K562 (cell line): Measurements from ENCODE around the gene USP11. TPM values are rescaled to one million over a fixed set of nuclear protein-coding genes. Genes with fewer than 3 reads are reported as not detected.

ENCODE experiments used
- DPF2 ChIP-seq: fragments of 450-650 bp; IDR thresholded peaks from 2 replicates; pipeline ENCODE4 v1.6.1; 2016
- ETS1 ChIP-seq: conservative IDR thresholded peaks from 2 replicates; pipeline ENCODE4 v1.6.1; 2011; ENCODE audit warnings: low read depth, mild to moderate bottlenecking, low read length; ENCODE audit not compliant: control insufficient read depth
- HNRNPL ChIP-seq: fragments of 200-400 bp; formaldehyde crosslinking; IDR thresholded peaks from 2 replicates; pipeline ENCODE4 v1.6.1; 2017; ENCODE audit warnings: low read depth, mild to moderate bottlenecking, low read length
- KAT7 ChIP-seq: sonication (generic); formaldehyde crosslinking; IDR thresholded peaks from 2 replicates; pipeline ENCODE4 v1.8.0; 2022; ENCODE audit warnings: missing genetic modification reagents, mild to moderate bottlenecking, borderline replicate concordance
- POLR2B ChIP-seq: fragments of 450-650 bp; IDR thresholded peaks from 2 replicates; pipeline ENCODE4 v1.6.1; 2018; ENCODE audit warnings: low read depth; ENCODE audit not compliant: partially characterized antibody
- POLR2G ChIP-seq: fragments of 200-400 bp; formaldehyde crosslinking; IDR thresholded peaks from 2 replicates; pipeline ENCODE4 v1.6.1; 2017; ENCODE audit warnings: low read depth, mild to moderate bottlenecking, antibody characterized with exemption, low read length, moderate library complexity
- SIN3B ChIP-seq: fragments of 450-650 bp; IDR thresholded peaks from 2 replicates; pipeline ENCODE4 v1.6.1; 2017; ENCODE audit warnings: low read depth, mild to moderate bottlenecking, moderate library complexity
- STAG1 ChIP-seq: sonication (generic); formaldehyde crosslinking; IDR thresholded peaks from 2 replicates; pipeline ENCODE4 v1.5.0; 2020; ENCODE audit warnings: missing genetic modification reagents, borderline replicate concordance
- TAF1 ChIP-seq: IDR thresholded peaks from 2 replicates; pipeline ENCODE4 v1.6.1; 2011; ENCODE audit warnings: mild to moderate bottlenecking, low read length, moderate library complexity; ENCODE audit not compliant: insufficient read depth, control insufficient read depth, severe bottlenecking; ENCODE audit errors: extremely low read depth
- TFAP4 ChIP-seq: sonication (generic); formaldehyde crosslinking; IDR thresholded peaks from 2 replicates; pipeline ENCODE4 v1.8.0; 2022; ENCODE audit warnings: missing genetic modification reagents, mild to moderate bottlenecking, moderate library complexity, borderline replicate concordance
- TGIF2 ChIP-seq: sonication (generic); formaldehyde crosslinking; IDR thresholded peaks from 2 replicates; pipeline ENCODE4 v1.8.1; 2022; ENCODE audit warnings: mild to moderate bottlenecking, missing genetic modification reagents, moderate library complexity
- VEZF1 ChIP-seq: fragments of 200-800 bp; sonication (Bioruptor generic); IDR thresholded peaks from 2 replicates; pipeline ENCODE4 v1.6.1; 2017; ENCODE audit warnings: missing genetic modification characterization, missing compliant biosample characterization
- XRCC5 ChIP-seq: fragments of 200-400 bp; formaldehyde crosslinking; IDR thresholded peaks from 2 replicates; pipeline ENCODE4 v1.6.1; 2017; ENCODE audit warnings: low read depth, mild to moderate bottlenecking, low read length
- ZBTB7A ChIP-seq: IDR thresholded peaks from 2 replicates; pipeline ENCODE4 v1.6.1; 2011; ENCODE audit warnings: low read depth, mild to moderate bottlenecking, low read length, moderate library complexity, borderline replicate concordance; ENCODE audit not compliant: control insufficient read depth
- ZNF740 ChIP-seq, 3 experiments: fragments of 200-800 bp in 1 of 3; sonication (Bioruptor generic) in 1 of 3; sonication (generic) in 1 of 3; formaldehyde crosslinking in 1 of 3; IDR thresholded peaks; 2 replicates each; pipeline versions ENCODE4 v1.6.1 to v1.8.0; 2016 to 2022; ENCODE audit warnings: mild to moderate bottlenecking in 2 of 3, missing compliant biosample characterization in 2 of 3, missing genetic modification characterization in 2 of 3, missing genetic modification reagents in 1 of 3
- ZNF76 ChIP-seq: fragments of 250-450 bp; sonication (Bioruptor Pico); IDR thresholded peaks from 2 replicates; pipeline ENCODE4 v1.4.0; 2020; ENCODE audit warnings: mild to moderate bottlenecking, moderate library complexity, borderline replicate concordance
- polyA plus RNA-seq, 8 experiments: library from polyadenylated mRNA; depleted of rRNA in 4 of 8; stranded (reverse) in 5 of 8; unstranded in 3 of 8; fragments of >200 nt; fragmentation: Nextera tagmentation in 2 of 8; fragmentation: Illumina TruSeq in 1 of 8; extraction: Ambion mirVana in 2 of 8; extraction: Trizol in 1 of 8; gene quantifications; 2 replicates each; pipeline versions ENCODE4 v1.2.1 to v1.2.3, GENCODE V29; 2011 to 2014; ENCODE audit warnings: inconsistent platforms in 1 of 8, missing spikeins in 1 of 8
- total RNA-seq, 7 experiments: library from RNA; depleted of rRNA in 6 of 7; stranded (reverse); fragments of >200 nt in 6 of 7; fragmentation: Illumina TruSeq in 2 of 7; extraction: Trizol in 2 of 7; gene quantifications; 2 replicates each; pipeline versions ENCODE4 v1.2.1 to v1.2.3, GENCODE V29; 2011 to 2021; ENCODE audit warnings: low replicate concordance in 1 of 7

USP11 gene
- total and polyA plus RNA-seq, 9 of the 15 experiments (the other 6 are each of a cell fraction or from before 2014, with no cell fraction given) = 2.5 to 29.0 (median 11.7) TPM

- peak; percentile 66; the same call in 1 of the 2 replicates for TF ChIP-seq ZNF740 (CRISPR knock-in tag; IDR thresholded peaks at IDR 0.05)
- no peak for TF ChIP-seq ZNF740 (tag; IDR thresholded peaks at IDR 0.05)
- TF ChIP-seq POLR2G = peak; percentile 72
- TF ChIP-seq VEZF1 (CRISPR knock-in tag) = peak; percentile 83
- 0 out of 2 replicates have a peak, but pooled peaks have one; percentile 14 for TF ChIP-seq XRCC5
- TF ChIP-seq ZNF76 (CRISPR knock-in tag) = peak; percentile 50; the same call in 1 of the 2 replicates
- TF ChIP-seq HNRNPL = 0 out of 2 replicates have a peak, but pooled peaks have one; percentile 33
- 0 out of 2 replicates have a peak, but pooled peaks have one; percentile 34 for TF ChIP-seq KAT7
- TF ChIP-seq ETS1 = 0 out of 2 replicates have a peak, but pooled peaks have one; percentile 7
- TF ChIP-seq DPF2 = no peak
- 0 out of 2 replicates have a peak, but pooled peaks have one; percentile 6 for TF ChIP-seq STAG1 (CRISPR knock-in tag)
- peak; percentile 58; the same call in 1 of the 2 replicates for TF ChIP-seq ZBTB7A
- 0 out of 2 replicates have a peak, but pooled peaks have one; percentile 27 for TF ChIP-seq TGIF2 (CRISPR knock-in tag)
- TF ChIP-seq POLR2B = peak; percentile 28
- TF ChIP-seq TAF1 = peak; percentile 15
- TF ChIP-seq TFAP4 = peak; percentile 23; the same call in 1 of the 2 replicates
- TF ChIP-seq SIN3B = 0 out of 2 replicates have a peak, but pooled peaks have one; percentile 44
- TF ChIP-seq, all 486 proteins: peak for 26
Measured at GRCh38 chrX:47218920-47219815, 13.6 kb upstream of the USP11 start (continued).
